Hair follicle dermal papilla cell (primary cell): ENCODE results near the gene ARL6IP5. TPM values are rescaled to one million over a fixed set of nuclear protein-coding genes. Genes with fewer than 3 reads are reported as not detected.

Source experiments
- small RNA-seq: library from RNA; depleted of rRNA; stranded (forward); fragments of <200 nt; gene quantifications from one replicate; pipeline ENCODE3, GENCODE V24; 2012
- total RNA-seq: library from RNA; depleted of rRNA; stranded (reverse); fragments of >200 nt; gene quantifications from 2 replicates; pipeline ENCODE4 v1.2.3, GENCODE V29; 2012

Gene ARL6IP5, protein sequence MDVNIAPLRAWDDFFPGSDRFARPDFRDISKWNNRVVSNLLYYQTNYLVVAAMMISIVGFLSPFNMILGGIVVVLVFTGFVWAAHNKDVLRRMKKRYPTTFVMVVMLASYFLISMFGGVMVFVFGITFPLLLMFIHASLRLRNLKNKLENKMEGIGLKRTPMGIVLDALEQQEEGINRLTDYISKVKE
- total RNA-seq, result 129 and 135 TPM in 2 replicates

GRCh38 chr3:69084326-69085167 is at the start of gene ARL6IP5:
Gene ARL6IP5, plus strand, starts transcription at chr3:69084937. Its CDS starts 111 bp downstream, at chr3:69085048.

GRCh38 chr3:69051756-69052471 is 32.8 kb upstream of the ARL6IP5 start, which contains the start of gene TMF1:
Gene TMF1, minus strand, starts transcription at chr3:69052333. Its CDS starts 247 bp downstream, at chr3:69052086.

GRCh38 chr3:69080233-69080920 is 4.4 kb upstream of the ARL6IP5 start, which contains the start of gene UBA3:
Gene UBA3, minus strand, starts transcription at chr3:69080365. Its CDS starts 12 bp downstream, at chr3:69080353.

GRCh38 chr3:69122403-69122802 is 37.7 kb downstream of the ARL6IP5 start, which contains the start of gene LMOD3:
Gene LMOD3, minus strand, starts transcription at chr3:69122595. Its CDS starts 209 bp downstream, at chr3:69122386.

Small RNAs within 50 kb of the gene (small RNA-seq; reads per million reads assigned to genes)
- gene MIR3136, result 0.33 reads per million

Other genes starting within 250 kb of the ARL6IP5 start
- not detected in 2 replicates for gene TAFA4, start 152.4 kb upstream of the ARL6IP5 start, total RNA-seq
- gene EOGT, start 71.3 kb upstream of the ARL6IP5 start, total RNA-seq, result 99.6 and 104 TPM in 2 replicates
- gene TMF1, start 32.6 kb upstream of the ARL6IP5 start, total RNA-seq, result 44.9 and 50.3 TPM in 2 replicates
- 65.7 and 74.8 TPM in 2 replicates for gene UBA3, start 4.6 kb upstream of the ARL6IP5 start, total RNA-seq
- gene LMOD3, start 37.7 kb downstream of the ARL6IP5 start, total RNA-seq, result not detected in 2 replicates